Keratinocyte (primary cell): ENCODE measurements around the gene PPARGC1A. TPM values are rescaled to one million over a fixed set of nuclear protein-coding genes. Genes with fewer than 3 reads are reported as not detected.

ENCODE experiments used
- DNase-seq: peaks from one replicate; pipeline ENCODE4 v3.0.0-alpha.2; 2011; ENCODE audit warnings: low read depth, missing footprints, low spot score
- FAIRE-seq: peaks from 2 replicates; lab custom pipeline; 2011; peaks lifted over from hg19 to GRCh38; lab: Jason Lieb, UNC
- H2AFZ ChIP-seq: 2 replicates; pipeline ENCODE4 v1.6.0; 2012; ENCODE audit warnings: low read length, control low read depth, inconsistent platforms; ENCODE audit not compliant: control insufficient read depth
- H3K27ac ChIP-seq: 2 replicates; pipeline ENCODE4 v1.5.1; 2011; ENCODE audit warnings: low read length; ENCODE audit not compliant: control insufficient read depth, insufficient read depth
- H3K27me3 ChIP-seq: 3 replicates; pipeline ENCODE4 v1.6.0; 2011; ENCODE audit warnings: low read length; ENCODE audit not compliant: control insufficient read depth, insufficient read depth; ENCODE audit errors: extremely low read depth
- H3K36me3 ChIP-seq, 2 experiments: 2 replicates in 1 of 2; 3 replicates in 1 of 2; pipeline ENCODE4 v1.5.1; 2011; ENCODE audit warnings: low read length in 2 of 2, mild to moderate bottlenecking in 1 of 2; ENCODE audit not compliant: control insufficient read depth in 2 of 2, insufficient read depth in 2 of 2; ENCODE audit errors: extremely low read depth in 1 of 2
- H3K4me1 ChIP-seq: 3 replicates; pipeline ENCODE4 v1.5.1; 2011; ENCODE audit warnings: low read length; ENCODE audit not compliant: control insufficient read depth, insufficient read depth; ENCODE audit errors: extremely low read depth
- H3K4me2 ChIP-seq: 3 replicates; pipeline ENCODE4 v1.6.0; 2011; ENCODE audit warnings: low read depth, low read length; ENCODE audit not compliant: control insufficient read depth, insufficient read depth; ENCODE audit errors: extremely low read depth
- H3K4me3 ChIP-seq, 3 experiments: fragments of 200-600 bp in 1 of 3; sonication (generic) in 1 of 3; 2 replicates in 2 of 3; 3 replicates in 1 of 3; pipeline ENCODE4 v1.5.1; 2011 to 2016; ENCODE audit warnings: low read length in 3 of 3, mild to moderate bottlenecking in 3 of 3, control low read depth in 2 of 3, inconsistent platforms in 1 of 3, low read depth in 1 of 3, mixed read lengths in 1 of 3, mixed run types in 1 of 3, moderate library complexity in 1 of 3; ENCODE audit not compliant: control insufficient read depth in 2 of 3, insufficient read depth in 2 of 3; ENCODE audit errors: extremely low read depth in 1 of 3
- H3K79me2 ChIP-seq: 2 replicates; pipeline ENCODE4 v1.6.0; 2012; ENCODE audit warnings: low read length; ENCODE audit not compliant: control insufficient read depth, insufficient read depth
- H3K9ac ChIP-seq: 3 replicates; pipeline ENCODE4 v1.6.0; 2011; ENCODE audit warnings: low read length; ENCODE audit not compliant: control insufficient read depth, insufficient read depth; ENCODE audit errors: extremely low read depth
- H3K9me1 ChIP-seq: 3 replicates; pipeline ENCODE4 v1.6.0; 2011; ENCODE audit warnings: low read length; ENCODE audit not compliant: control insufficient read depth, insufficient read depth; ENCODE audit errors: extremely low read depth
- H3K9me3 ChIP-seq: 2 replicates; pipeline ENCODE4 v1.5.1; 2012; ENCODE audit warnings: low read depth, low read length; ENCODE audit not compliant: control insufficient read depth
- H4K20me1 ChIP-seq: 3 replicates; pipeline ENCODE4 v1.6.0; 2011; ENCODE audit warnings: low read length; ENCODE audit not compliant: control insufficient read depth, insufficient read depth; ENCODE audit errors: extremely low read depth
- CTCF ChIP-seq, 3 experiments: IDR thresholded peaks in 1 of 3; conservative IDR thresholded peaks in 1 of 3; optimal IDR thresholded peaks in 1 of 3; 2 replicates in 2 of 3; 3 replicates in 1 of 3; pipeline versions ENCODE3 to v1.5.1; 2011; ENCODE audit warnings: low read length in 3 of 3, mild to moderate bottlenecking in 3 of 3, moderate library complexity in 2 of 3, control low read depth in 1 of 3, inconsistent platforms in 1 of 3; ENCODE audit not compliant: insufficient read depth in 2 of 3; ENCODE audit errors: extremely low read depth in 1 of 3
- EZH2 ChIP-seq: IDR thresholded peaks from one replicate; pipeline ENCODE4 v1.6.1; 2012; ENCODE audit warnings: inconsistent platforms, mild to moderate bottlenecking, low read length, moderate library complexity
- dilution Hi-C: fragments of 300-500 bp; cut with MboI; formaldehyde crosslinking; loops from one replicate; pipeline ENCODE4 v1.7.0; 2020; ENCODE audit warnings: low sequenced_read_pairs; ENCODE audit not compliant: extremely low pct_ligation_motif_present
- polyA plus RNA-seq, 5 experiments: library from polyadenylated mRNA; depleted of rRNA in 3 of 5; stranded (reverse) in 3 of 5; stranded (forward) in 1 of 5; unstranded in 1 of 5; fragments of >200 nt; gene quantifications; 1 replicate in 1 of 5; 2 replicates in 3 of 5; 3 replicates in 1 of 5; pipeline versions ENCODE4 v1.2.1 to v1.2.3, GENCODE V29; 2011 to 2012; ENCODE audit warnings: missing spikeins in 2 of 5, low read depth in 1 of 5, low replicate concordance in 1 of 5

The PPARGC1A gene
- polyA plus RNA-seq, 1 donor (not counting 4 experiments of a cell fraction or from before 2014, with no cell fraction given) = 0.18 TPM

- TF ChIP-seq EZH2 (no peak), CTCF (optimal IDR thresholded peaks at IDR 0.05 in 1 of 3, IDR thresholded peaks at IDR 0.05 in 1 of 3, conservative IDR thresholded peaks at IDR 0.05 in 1 of 3; ENCODE audit: extremely low read depth in 1 of 3, insufficient read depth in 2 of 3, low read length in 3 of 3) (no peak)
- Histone ChIP-seq H4K20me1 (no peaks in the 10 kb centered on the region), H2AFZ (no peak overlapping the region), H3K27me3 (no peaks in the 10 kb centered on the region), H3K27ac (no peak overlapping the region), H3K9me1 (no peaks in the 10 kb centered on the region), H3K4me1 (no peaks in the 10 kb centered on the region), H3K4me2 (no peak overlapping the region), H3K9ac (no peak overlapping the region), H3K79me2 (no peaks in the 10 kb centered on the region), H3K4me3 (no peak overlapping the region), H3K36me3 (no peaks in the 10 kb centered on the region), H3K9me3 (no peaks in the 10 kb centered on the region)
- FAIRE-seq (no peak), DNase-seq (no peak)
- dilution Hi-C loops = no loop called here
Measured at GRCh38 chr4:23811161-23811560, 78.7 kb downstream of the PPARGC1A start.

- dilution Hi-C loops = no loop called here
- no peaks in the 10 kb centered on the region for H3K36me3 ChIP-seq
- DNase-seq (no peak), FAIRE-seq (no peak)
- no peaks in the 10 kb centered on the region for H4K20me1 ChIP-seq
- H3K27me3 ChIP-seq = no peaks in the 10 kb centered on the region
- H3K9me3 ChIP-seq = no peaks in the 10 kb centered on the region
- H3K9me1 ChIP-seq = no peaks in the 10 kb centered on the region
- no peak overlapping the region for H3K4me3 ChIP-seq
- H3K27ac ChIP-seq = no peak overlapping the region
- H3K4me1 ChIP-seq = no peaks in the 10 kb centered on the region
- no peaks in the 10 kb centered on the region for H3K79me2 ChIP-seq
- H2AFZ ChIP-seq = no peak overlapping the region
- TF ChIP-seq EZH2 (no peak), CTCF (optimal IDR thresholded peaks at IDR 0.05 in 1 of 3, IDR thresholded peaks at IDR 0.05 in 1 of 3, conservative IDR thresholded peaks at IDR 0.05 in 1 of 3; ENCODE audit: extremely low read depth in 1 of 3, insufficient read depth in 2 of 3, low read length in 3 of 3) (no peak)
- no peak overlapping the region for H3K9ac ChIP-seq
- no peak overlapping the region for H3K4me2 ChIP-seq
Measured at GRCh38 chr4:23805450-23805851, 84.4 kb downstream of the PPARGC1A start.
